Measurements from ENCODE around the gene RGS18.
"Not testable (repeated sequence)": the region's sequence is repeated elsewhere in the genome, so short reads cannot be mapped to it uniquely, and the experiment has no call there.

Gene RGS18

GRCh38 chr1:192158181-192158580, at the start of gene RGS18:
Gene RGS18 (plus strand): TSS chr1:192158462. CDS start chr1:192158638, 176 bp downstream.
- no peak for DNase-seq

DNA sequence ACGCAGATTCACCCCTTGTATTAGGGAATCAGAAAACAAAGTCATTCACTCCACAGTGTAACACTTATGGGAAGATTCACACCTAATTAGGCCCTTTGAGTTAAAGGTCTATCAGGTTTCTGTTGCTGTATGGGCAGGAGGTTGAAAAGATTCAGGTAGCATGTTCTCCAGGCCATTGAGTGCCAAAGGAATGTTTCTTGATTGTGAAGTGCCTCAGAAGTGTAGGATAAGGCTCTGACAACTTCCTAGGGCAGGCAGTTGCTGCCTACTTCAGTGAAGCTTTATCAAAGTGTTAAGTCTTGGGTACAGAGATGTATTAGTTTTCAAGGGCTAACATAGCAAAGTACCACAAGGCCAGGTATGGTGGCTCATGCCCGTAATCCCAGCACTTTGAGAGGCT, 48.7 kb upstream of the RGS18 start:
- no peak for DNase-seq

- DNase-seq: no peak
These were observed 43.3 kb upstream of the RGS18 start for GRCh38 chr1:192115000-192115399.

- no peak for DNase-seq
These were observed 39.3 kb upstream of the RGS18 start for GRCh38 chr1:192118881-192119405.

GRCh38 chr1:192119701-192120100, 38.6 kb upstream of the RGS18 start:
- DNase-seq: no peak

DNA sequence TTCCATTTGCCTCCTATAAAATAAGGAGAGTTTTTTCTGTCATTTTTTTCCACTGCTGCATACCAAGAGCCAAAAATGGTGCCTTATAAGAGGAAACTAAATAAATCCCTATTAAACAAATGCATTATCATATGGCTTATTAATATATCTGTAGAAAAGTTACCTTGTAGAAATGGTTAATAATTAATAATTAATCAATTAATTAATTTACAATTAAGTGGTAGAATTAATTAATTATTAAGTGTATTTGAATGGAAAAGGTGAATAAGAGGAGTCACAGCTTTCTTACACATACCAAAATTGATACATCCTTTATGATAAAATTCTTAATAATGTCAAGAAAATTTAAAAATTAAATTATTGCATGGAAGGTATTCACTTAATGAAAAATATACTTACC, 35.6 kb upstream of the RGS18 start:
- no peak for DNase-seq

- no peak for DNase-seq
These were observed 35.0 kb upstream of the RGS18 start for GRCh38 chr1:192123212-192123611.

DNA sequence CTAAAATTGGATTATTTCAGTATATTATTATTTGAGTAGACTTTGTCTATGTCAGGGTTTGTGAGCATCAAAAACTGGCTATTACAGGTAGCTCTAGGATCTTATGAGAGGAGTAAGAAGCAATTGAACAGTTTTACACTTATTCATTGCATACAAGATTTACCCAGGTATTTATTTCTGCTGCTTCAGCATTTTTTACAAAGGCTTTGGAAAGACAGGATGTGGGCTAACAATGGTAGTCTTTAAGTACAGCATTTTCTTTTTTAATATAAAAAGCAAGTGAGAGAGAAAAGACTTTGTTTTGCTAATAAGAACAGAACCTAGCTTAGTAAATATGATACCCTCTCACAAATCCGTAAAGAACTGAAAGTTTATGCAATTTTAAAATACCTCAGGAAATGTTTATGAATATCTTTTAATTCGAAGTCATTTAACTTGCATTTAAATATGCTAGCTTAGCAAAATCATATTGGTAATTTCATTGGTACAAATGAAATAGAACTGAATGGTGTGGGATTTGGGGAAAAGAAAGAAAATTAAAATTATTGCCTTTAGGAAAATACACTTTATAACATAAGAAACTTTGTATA, 32.1 kb upstream of the RGS18 start:
- no peak for DNase-seq

GRCh38 chr1:192130175-192130574, 28.1 kb upstream of the RGS18 start:
- no peak for DNase-seq

DNA sequence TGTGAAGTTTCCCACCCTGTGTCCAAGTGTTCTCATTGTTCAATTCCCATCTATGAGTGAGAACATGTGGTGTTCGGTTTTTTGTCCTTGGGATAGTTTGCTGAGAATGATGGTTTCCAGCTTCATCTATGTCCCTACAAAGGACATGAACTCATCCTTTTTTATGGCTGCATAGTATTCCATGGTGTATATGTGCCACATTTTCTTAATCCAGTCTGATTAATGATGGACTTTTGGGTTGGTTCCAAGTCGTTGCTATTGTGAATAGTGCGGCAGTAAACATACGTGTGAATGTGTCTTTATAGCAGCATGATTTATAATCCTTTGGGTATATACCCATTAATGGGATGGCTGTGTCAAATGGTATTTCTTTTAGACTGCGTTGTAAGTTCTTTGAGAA, 27.4 kb upstream of the RGS18 start:
- not testable (repeated sequence) for DNase-seq

DNA sequence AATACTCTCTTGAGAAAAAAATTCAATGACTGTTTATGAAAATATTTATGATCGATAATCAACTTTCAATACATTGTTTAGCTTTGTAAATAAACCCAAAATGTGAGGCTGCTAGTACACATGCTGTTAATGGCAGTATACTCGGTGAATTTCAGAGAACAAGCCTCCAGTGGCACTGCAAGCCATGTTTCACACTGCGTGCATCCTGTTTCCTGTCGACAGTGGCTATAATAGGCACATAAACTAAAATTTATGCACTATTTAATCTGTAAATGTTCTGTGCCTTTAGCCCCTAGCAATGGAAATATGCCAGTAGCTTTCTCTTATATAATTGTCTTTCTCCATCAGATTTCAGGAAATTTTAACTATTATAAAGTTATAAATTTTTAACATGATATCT, 26.3 kb upstream of the RGS18 start:
- no peak for DNase-seq

DNA sequence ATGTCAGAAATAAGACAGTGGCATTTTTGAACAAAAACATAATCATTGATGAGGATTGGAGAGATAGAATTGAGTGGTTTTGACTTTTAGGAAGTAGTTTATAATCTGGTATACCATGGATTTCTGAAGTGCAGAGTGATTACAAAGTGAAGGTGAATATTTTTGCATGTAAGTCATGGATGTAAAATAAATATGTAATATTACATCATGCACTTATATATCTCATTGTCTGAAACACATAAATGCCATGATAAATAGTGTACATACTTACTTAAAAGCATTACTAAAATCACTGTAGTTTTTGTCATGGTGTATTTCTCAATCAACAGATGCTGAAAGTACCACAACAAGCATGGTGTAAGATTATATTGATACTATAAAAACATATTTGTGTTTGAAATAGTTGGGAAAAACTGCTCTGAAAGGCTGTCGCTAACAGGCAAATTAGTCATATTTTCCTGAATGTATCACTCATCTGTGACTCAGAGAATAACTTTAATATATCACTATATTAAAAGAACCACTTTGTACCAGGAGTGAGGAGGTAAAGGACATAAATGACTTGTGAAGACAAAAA, 24.8 kb upstream of the RGS18 start:
- DNase-seq: no peak

- no peak for DNase-seq
These were observed 17.9 kb upstream of the RGS18 start for GRCh38 chr1:192140382-192140781.

DNA sequence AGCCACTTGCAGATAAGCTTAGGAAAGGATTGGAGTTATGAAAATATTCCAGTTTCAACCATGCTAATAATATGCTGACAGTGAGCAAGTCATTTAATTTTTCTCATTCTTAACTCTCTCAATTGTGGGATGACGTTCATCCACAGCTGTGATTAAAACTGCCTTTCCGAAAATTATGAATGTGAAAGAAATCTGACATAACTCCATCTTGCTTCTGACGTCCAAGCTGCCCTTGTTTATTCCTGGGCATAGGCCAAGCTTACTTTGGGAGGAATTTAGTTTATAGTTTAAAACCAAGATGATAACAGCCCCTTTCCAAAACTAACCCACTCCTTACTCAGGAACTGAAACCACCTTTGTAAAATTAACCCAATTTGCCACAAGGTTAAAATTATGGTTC, 11.0 kb upstream of the RGS18 start:
- no peak for DNase-seq

- no peak for DNase-seq
These were observed 10.6 kb upstream of the RGS18 start for GRCh38 chr1:192147696-192148095.

DNA sequence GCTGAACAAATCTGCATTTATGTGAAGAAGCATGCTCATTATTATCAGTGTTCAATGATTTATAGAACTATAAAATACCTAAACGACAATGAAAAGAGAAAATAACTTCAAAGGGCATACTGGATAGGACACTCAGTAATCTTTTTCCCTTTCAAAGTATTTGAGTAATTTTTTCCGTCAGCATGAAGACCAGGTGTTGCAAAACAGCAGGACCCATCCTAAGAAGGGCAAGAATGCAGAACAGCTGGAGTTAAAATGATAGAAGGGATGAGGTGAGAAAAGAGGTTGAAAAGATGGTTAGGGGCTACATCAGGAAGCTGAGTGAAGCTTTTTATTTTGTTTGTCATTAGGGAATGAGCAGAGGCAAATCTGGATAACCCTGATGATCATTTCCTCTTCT, 7.1 kb upstream of the RGS18 start:
- DNase-seq: no peak

DNA sequence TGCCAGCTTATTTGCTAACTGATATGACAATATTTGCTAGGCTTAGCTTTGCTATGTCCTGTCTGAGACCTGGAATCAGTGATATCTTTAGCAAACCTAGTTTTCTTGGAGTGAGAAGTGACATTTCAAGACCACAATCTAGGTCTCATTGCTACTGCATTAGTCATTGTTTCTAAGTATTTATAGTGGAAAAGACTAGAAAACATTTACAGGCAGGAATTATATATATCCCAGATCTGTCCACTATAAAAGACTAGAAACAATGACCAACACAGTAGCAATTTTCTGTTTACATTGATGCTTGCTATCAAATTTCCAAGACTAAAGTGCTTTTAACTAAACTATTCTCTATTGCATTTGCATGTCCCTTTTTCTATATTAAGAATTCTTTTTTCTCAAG, 5.0 kb upstream of the RGS18 start:
- no peak for DNase-seq

DNA sequence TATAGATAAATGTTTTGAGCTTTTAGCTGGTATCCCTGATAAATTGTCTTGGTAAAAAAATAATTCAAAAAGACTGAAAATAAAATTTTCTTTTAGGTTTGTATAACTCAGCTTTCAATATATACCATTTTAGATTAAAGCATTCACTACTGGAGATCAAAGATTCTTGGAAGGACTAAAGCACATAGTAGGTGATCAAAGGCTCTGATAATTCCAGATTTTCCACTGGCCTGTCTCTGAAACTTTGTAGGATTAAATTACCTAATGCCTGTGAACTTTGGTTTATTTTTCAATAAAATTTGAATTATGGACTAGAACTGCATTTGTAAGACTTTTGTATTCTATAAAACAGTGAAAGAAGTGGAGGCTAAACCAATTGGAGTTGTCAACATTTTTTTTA, 1.2 kb upstream of the RGS18 start:
- no peak for DNase-seq

- no peak for DNase-seq
These were observed 752 bp downstream of the RGS18 start for GRCh38 chr1:192159014-192159413.

DNA sequence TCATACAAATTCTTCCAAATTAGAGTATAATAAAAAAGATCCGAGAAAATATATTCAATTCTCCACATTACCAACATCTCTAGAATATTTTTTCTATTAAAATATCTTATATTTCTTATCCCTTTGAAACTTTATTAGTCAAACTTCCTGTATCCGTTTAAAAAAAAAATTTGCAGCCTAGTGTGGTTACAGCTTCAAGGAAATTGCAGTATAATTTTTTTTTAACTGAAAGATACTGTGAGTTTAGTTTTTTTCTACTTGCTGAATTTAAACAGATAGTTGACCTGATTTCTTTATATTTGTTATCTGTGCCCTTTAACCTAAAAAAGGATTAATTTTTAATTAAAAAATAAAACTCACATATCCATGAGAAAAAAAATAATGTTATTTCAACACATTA, 1.5 kb downstream of the RGS18 start:
- no peak for DNase-seq

DNA sequence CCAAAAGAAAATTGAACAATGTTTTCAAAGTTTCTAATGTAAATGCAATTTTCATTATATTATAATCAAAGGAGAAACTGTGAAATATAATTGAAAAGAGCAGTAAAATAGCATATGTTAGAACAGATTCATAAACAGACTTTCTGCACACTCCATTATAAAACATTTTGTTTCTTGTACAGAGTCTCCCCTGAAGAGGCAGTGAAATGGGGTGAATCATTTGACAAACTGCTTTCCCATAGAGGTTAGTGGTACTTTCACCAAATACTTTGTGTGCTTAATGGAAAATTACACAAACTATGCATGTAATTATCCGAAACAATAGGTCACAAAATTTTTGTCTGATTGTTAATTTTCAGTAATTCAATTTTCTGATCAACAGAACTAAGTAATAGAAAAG, 1.9 kb downstream of the RGS18 start:
- no peak for DNase-seq

GRCh38 chr1:192161976-192162375, 3.7 kb downstream of the RGS18 start:
- DNase-seq: no peak

- DNase-seq: no peak
These were observed 4.1 kb downstream of the RGS18 start for GRCh38 chr1:192162376-192162775.

GRCh38 chr1:192165002-192165401, 6.7 kb downstream of the RGS18 start:
- DNase-seq: not testable (repeated sequence)

GRCh38 chr1:192167011-192167410, 8.7 kb downstream of the RGS18 start:
- DNase-seq: no peak
